ENCODE measurements around the gene GNPNAT1.

- TF ChIP-seq EZH2 (IDR thresholded peaks at IDR 0.05; ENCODE audit: insufficient read depth, low read length) = no peak
- no peak for TF ChIP-seq CTCF (IDR thresholded peaks at IDR 0.05; ENCODE audit: insufficient read depth, low read depth, low read length)
Observed at GRCh38 chr14:52769887-52770286, 21.5 kb downstream of the GNPNAT1 start.
